ENCODE results near the gene TCEANC2. TPM values are rescaled to one million over a fixed set of nuclear protein-coding genes. Genes with fewer than 3 reads are reported as not detected.
"Not testable (repeated sequence)": the region's sequence is repeated elsewhere in the genome, so short reads cannot be mapped to it uniquely, and the experiment has no call there.

TCEANC2 gene
- polyA plus RNA-seq, 3 donors from 2014 or later, result 3.3 to 6.3 (median 3.9) TPM

DNA sequence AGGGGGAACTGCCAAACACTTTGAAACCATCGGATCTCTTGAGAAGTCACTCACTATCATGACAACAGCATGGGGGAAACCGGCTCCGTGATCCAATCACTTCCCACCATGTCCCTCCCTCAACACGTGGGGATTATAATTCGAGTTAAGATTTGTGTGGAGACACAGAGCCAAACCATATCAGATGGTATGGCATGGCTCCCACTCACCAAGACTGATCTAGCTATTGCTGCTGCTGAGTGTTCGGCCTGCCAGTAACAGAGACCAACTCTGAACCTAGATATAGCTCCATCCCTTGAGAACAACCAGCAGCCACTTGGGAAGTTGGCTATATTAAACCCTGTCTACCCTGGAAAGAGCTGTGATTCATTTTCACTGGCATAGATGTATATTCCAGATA lies 50.0 kb downstream of the TCEANC2 start:
- DNase-seq, result no peak
- H3K36me3 Mint-ChIP-seq, result peaks cover 12 to 17% (median 16%) of the 10 kb centered on the region in 3 donors
- no peaks in the 10 kb centered on the region for H3K4me1 Mint-ChIP-seq
- peaks cover 0 to 2% (median 0%) of the 10 kb centered on the region in 3 donors for H3K27me3 Mint-ChIP-seq (ENCODE audit: low read depth in 3 of 3)
- no peaks in the 10 kb centered on the region for H3K9me3 Mint-ChIP-seq
- H3K27ac Mint-ChIP-seq, result no peak overlapping the region
- H3K4me3 Mint-ChIP-seq, result no peak overlapping the region

GRCh38 chr1:54104613-54105012 lies 51.2 kb downstream of the TCEANC2 start:
- H3K27me3 Mint-ChIP-seq (ENCODE audit: low read depth in 3 of 3); H3K4me3 Mint-ChIP-seq; H3K9me3 Mint-ChIP-seq; DNase-seq; H3K27ac Mint-ChIP-seq; H3K4me1 Mint-ChIP-seq: not testable (repeated sequence)
- peaks cover 8 to 13% (median 8%) of the 10 kb centered on the region in 3 donors for H3K36me3 Mint-ChIP-seq

- Mint-ChIP-seq H3K27me3 (ENCODE audit: low read depth in 3 of 3) (peaks cover 0 to 2% (median 0%) of the 10 kb centered on the region in 3 donors), H3K4me3 (no peak overlapping the region), H3K27ac (no peak overlapping the region), H3K9me3 (no peaks in the 10 kb centered on the region), H3K36me3 (peaks cover 8 to 13% (median 8%) of the 10 kb centered on the region in 3 donors), H3K4me1 (no peaks in the 10 kb centered on the region)
- no peak for DNase-seq
Measured at GRCh38 chr1:54105080-54105479, 51.7 kb downstream of the TCEANC2 start.

- peaks cover 3 to 6% (median 4%) of the 10 kb centered on the region in 3 donors for H3K36me3 Mint-ChIP-seq
- H3K4me1 Mint-ChIP-seq, result no peaks in the 10 kb centered on the region
- H3K27me3 Mint-ChIP-seq (ENCODE audit: low read depth in 3 of 3), result peaks cover 0 to 2% (median 0%) of the 10 kb centered on the region in 3 donors
- DNase-seq, result no peak
- H3K4me3 Mint-ChIP-seq, result no peak overlapping the region
- no peaks in the 10 kb centered on the region for H3K9me3 Mint-ChIP-seq
- no peak overlapping the region for H3K27ac Mint-ChIP-seq
Measured at GRCh38 chr1:54105736-54106269, 52.4 kb downstream of the TCEANC2 start.

DNA sequence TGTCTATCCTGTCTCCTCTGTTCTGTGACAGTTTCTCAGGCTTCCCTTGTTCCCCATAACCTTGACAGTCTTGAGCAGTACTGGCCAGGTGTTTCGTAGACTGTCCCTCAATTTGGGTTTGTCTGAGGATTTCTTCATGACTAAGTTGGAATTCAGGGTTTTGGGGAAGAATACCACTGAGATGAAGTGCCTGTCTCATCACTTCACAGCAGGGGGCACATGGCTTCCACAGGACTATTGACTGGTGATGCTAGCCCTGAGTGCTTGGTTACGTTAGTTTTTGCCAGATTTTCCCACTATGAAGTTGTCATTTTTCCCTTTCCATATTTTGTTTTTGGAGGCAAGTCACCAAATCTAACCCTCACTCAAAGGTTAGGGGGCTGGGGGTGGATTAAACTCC lies 53.7 kb downstream of the TCEANC2 start:
- Mint-ChIP-seq H3K27ac (no peak overlapping the region), H3K4me1 (no peaks in the 10 kb centered on the region), H3K27me3 (ENCODE audit: low read depth in 3 of 3) (peaks cover 0 to 2% (median 2%) of the 10 kb centered on the region in 3 donors), H3K4me3 (no peak overlapping the region), H3K36me3 (peaks cover 0 to 4% (median 3%) of the 10 kb centered on the region in 3 donors), H3K9me3 (no peaks in the 10 kb centered on the region)
- DNase-seq, result no peak

GRCh38 chr1:54108156-54108555 lies 54.7 kb downstream of the TCEANC2 start:
- Mint-ChIP-seq H3K4me3 (no peak overlapping the region), H3K9me3 (no peaks in the 10 kb centered on the region), H3K36me3 (peaks cover 0 to 3% (median 0%) of the 10 kb centered on the region in 3 donors), H3K4me1 (no peaks in the 10 kb centered on the region), H3K27me3 (ENCODE audit: low read depth in 3 of 3) (peaks cover 0 to 2% (median 2%) of the 10 kb centered on the region in 3 donors), H3K27ac (no peak overlapping the region)
- DNase-seq, result no peak

- Mint-ChIP-seq H3K27me3 (ENCODE audit: low read depth in 3 of 3) (peaks cover 0 to 2% (median 2%) of the 10 kb centered on the region in 3 donors), H3K36me3 (peaks cover 0 to 3% (median 0%) of the 10 kb centered on the region in 3 donors), H3K4me1 (no peaks in the 10 kb centered on the region), H3K9me3 (no peaks in the 10 kb centered on the region), H3K4me3 (no peak overlapping the region), H3K27ac (no peak overlapping the region)
- DNase-seq, result no peak
Measured at GRCh38 chr1:54109129-54110090, 56.0 kb downstream of the TCEANC2 start.

DNA sequence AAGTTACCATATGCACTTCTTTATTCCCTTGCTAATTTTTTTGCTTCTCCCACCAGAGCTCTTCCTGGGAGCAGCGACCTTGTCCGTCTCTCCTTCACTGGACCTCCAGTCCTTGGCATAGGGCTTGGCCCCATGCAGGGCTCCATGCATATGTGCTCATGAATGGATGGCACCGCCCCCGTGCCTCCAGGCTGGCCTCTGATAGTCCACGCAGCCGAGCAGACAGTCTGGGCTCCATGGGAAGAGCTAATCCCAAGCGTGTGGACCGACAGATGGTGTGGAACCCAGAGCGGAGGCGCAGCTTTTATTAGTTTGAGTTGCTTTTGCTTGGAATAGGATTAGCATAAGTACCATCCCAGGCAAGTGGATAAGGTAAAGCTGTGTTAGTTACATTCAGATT lies 57.6 kb downstream of the TCEANC2 start:
- no peak overlapping the region for H3K4me3 Mint-ChIP-seq
- H3K9me3 Mint-ChIP-seq, result no peaks in the 10 kb centered on the region
- H3K4me1 Mint-ChIP-seq, result no peaks in the 10 kb centered on the region
- H3K27ac Mint-ChIP-seq, result no peak overlapping the region
- H3K27me3 Mint-ChIP-seq (ENCODE audit: low read depth in 3 of 3), result peaks cover 0 to 2% (median 2%) of the 10 kb centered on the region in 3 donors
- peaks cover 0 to 3% (median 0%) of the 10 kb centered on the region in 3 donors for H3K36me3 Mint-ChIP-seq
- no peak for DNase-seq

GRCh38 chr1:54111624-54112023 lies 58.2 kb downstream of the TCEANC2 start:
- no peak overlapping the region for H3K4me3 Mint-ChIP-seq
- no peaks in the 10 kb centered on the region for H3K4me1 Mint-ChIP-seq
- no peak overlapping the region for H3K27ac Mint-ChIP-seq
- H3K36me3 Mint-ChIP-seq, result peaks cover 0 to 3% (median 0%) of the 10 kb centered on the region in 3 donors
- H3K27me3 Mint-ChIP-seq (ENCODE audit: low read depth in 3 of 3), result peaks cover 0 to 2% (median 2%) of the 10 kb centered on the region in 3 donors
- DNase-seq, result no peak
- no peaks in the 10 kb centered on the region for H3K9me3 Mint-ChIP-seq

- Mint-ChIP-seq H3K9me3 (no peaks in the 10 kb centered on the region), H3K4me1 (no peaks in the 10 kb centered on the region), H3K27me3 (ENCODE audit: low read depth in 3 of 3) (peaks cover 0 to 2% (median under 1%) of the 10 kb centered on the region in 3 donors), H3K4me3 (no peak overlapping the region), H3K27ac (no peak overlapping the region), H3K36me3 (peaks cover 0 to 3% (median 0%) of the 10 kb centered on the region in 3 donors)
- DNase-seq, result no peak
Measured at GRCh38 chr1:54112027-54112426, 58.6 kb downstream of the TCEANC2 start.

- no peaks in the 10 kb centered on the region for H3K9me3 Mint-ChIP-seq
- no peak for DNase-seq
- no peak overlapping the region for H3K27ac Mint-ChIP-seq
- H3K4me1 Mint-ChIP-seq, result no peaks in the 10 kb centered on the region
- H3K36me3 Mint-ChIP-seq, result peaks cover 0 to 3% (median 0%) of the 10 kb centered on the region in 3 donors
- peaks cover 0 to 2% (median 0%) of the 10 kb centered on the region in 3 donors for H3K27me3 Mint-ChIP-seq (ENCODE audit: low read depth in 3 of 3)
- H3K4me3 Mint-ChIP-seq, result no peak overlapping the region
Measured at GRCh38 chr1:54112705-54113368, 59.4 kb downstream of the TCEANC2 start.

DNA sequence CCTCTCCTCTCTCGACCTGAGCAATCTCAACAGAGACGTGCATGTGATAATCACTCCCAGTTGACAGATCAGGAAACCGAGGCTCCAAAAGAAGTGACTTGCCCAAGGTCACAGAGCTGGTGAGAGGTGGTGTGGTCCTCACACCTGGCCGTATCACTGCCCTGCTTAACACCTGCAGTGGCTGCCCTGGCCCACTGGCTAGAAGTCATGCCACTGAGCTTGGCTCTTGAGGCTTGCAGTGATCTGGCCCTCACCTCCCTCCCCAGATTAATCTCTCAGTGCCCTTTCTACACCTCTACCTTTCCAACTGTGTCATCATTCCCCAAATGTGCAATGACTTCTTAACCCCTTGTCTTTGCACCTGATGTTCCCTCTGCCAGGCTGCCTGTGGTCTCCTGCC lies 60.6 kb downstream of the TCEANC2 start:
- Mint-ChIP-seq H3K9me3 (no peaks in the 10 kb centered on the region), H3K4me1 (no peaks in the 10 kb centered on the region), H3K27ac (no peak overlapping the region), H3K27me3 (ENCODE audit: low read depth in 3 of 3) (peaks cover 0 to 2% (median 0%) of the 10 kb centered on the region in 3 donors), H3K36me3 (no peaks in the 10 kb centered on the region), H3K4me3 (no peak overlapping the region)
- no peak for DNase-seq

DNA sequence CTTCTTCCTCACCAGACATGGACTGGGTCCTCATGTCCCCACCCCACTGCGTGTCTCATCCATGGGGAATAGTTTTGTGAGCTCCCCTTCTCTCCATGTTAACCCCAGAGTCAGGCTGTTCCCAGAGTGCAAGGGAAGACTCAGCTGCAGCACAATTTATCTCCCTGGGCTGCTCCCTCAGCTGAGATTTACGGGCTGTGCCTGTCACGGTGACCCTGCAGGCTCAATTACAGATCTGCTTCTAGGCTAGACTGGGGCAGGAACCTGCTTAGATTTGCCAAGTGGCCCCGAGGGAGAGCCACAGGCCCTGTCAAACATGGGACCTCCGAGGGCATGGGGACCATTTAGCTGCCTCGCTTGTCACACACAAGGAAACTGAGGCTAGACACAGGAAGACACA lies 61.5 kb downstream of the TCEANC2 start:
- H3K4me3 Mint-ChIP-seq, result no peak overlapping the region
- no peaks in the 10 kb centered on the region for H3K4me1 Mint-ChIP-seq
- H3K9me3 Mint-ChIP-seq, result no peaks in the 10 kb centered on the region
- H3K27me3 Mint-ChIP-seq (ENCODE audit: low read depth in 3 of 3), result peaks cover 0 to 2% (median 0%) of the 10 kb centered on the region in 3 donors
- no peaks in the 10 kb centered on the region for H3K36me3 Mint-ChIP-seq
- H3K27ac Mint-ChIP-seq, result no peak overlapping the region
- no peak for DNase-seq

DNA sequence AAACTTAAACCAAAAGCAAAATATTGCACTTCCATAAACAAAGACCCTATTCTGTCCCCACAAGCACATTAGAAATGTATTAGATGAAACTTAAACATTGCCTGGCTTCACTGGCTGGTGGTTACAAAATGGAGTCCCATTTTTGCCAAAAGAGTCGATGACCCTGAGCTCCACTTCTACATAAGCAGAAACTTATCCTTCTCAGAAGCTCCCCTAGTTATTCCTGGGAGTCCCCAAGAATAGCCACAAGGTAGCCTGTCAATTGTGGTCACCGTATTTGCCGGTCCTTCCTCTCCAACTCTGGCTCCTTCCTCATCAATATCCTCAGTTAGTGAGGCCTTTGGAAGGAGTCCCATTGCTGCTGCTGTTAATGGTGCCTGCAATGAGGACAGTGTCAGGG lies 62.1 kb downstream of the TCEANC2 start:
- Mint-ChIP-seq H3K27ac (no peak overlapping the region), H3K27me3 (ENCODE audit: low read depth in 3 of 3) (peaks cover 0 to 2% (median 0%) of the 10 kb centered on the region in 3 donors), H3K4me3 (no peak overlapping the region), H3K4me1 (no peaks in the 10 kb centered on the region), H3K9me3 (no peaks in the 10 kb centered on the region), H3K36me3 (no peaks in the 10 kb centered on the region)
- no peak for DNase-seq

All from immature natural killer cell (primary cell).